ENCODE data around the gene HAPLN2. TPM values are rescaled to one million over a fixed set of nuclear protein-coding genes. Genes with fewer than 3 reads are reported as not detected.
"Not testable (repeated sequence)": the region's sequence is repeated elsewhere in the genome, so short reads cannot be mapped to it uniquely, and the experiment has no call there.

Gene HAPLN2
- total RNA-seq, 1 donor from 2014 or later: not detected

DNA sequence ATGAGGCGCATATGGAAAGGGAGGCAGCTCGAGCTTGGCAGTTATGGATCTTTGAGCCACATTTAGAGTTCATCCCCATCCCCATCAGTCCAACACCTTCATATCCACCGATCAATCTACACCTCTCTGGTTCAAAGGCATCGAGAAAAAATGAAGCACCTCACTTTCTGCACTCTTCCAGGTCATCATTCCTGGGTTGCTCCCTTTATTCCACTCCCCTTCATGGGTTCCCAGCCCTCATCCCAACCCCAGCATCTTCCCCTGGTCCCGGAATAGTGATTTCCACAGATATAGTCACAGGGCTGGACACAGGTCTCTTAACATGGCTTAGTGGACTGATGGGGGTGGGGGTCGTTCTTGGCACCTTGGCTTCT lies 354 bp downstream of the HAPLN2 start:
- no peak for DNase-seq (ENCODE audit: low read depth, low spot score)

DNA sequence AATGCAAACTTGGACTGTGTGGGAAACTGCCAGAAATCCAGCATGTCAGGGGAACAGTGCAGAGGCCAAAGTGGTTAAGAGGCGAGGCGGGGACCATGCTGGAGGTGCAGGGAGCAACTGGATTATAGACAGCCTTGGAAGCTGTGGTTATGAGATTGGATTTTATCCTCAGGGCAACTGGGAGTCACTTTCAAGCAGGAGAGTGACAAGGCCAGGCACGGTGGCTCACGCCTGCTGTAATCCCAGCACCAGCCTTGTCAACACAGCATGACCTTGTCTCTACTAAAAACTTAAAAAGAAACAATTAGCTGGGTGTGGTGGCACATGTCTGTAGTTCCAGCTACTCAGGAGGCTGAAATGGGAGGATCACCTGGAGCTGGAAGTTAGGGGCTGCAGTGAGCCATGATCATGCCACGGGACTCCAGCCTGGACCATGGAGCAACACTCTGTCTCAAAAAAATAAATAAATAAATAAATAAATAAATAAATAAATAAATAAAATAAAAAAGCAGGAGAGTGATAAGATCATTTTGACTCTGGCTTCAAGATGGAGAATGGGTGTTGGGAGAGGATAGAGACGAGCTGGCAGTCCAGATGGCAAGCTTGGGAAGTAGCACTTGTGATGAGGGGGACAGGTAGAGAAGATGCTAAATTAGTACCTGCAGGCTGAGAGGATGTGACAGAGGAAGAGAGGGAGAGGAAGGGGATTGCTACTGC lies 3.5 kb downstream of the HAPLN2 start:
- no peak for DNase-seq (ENCODE audit: low read depth, low spot score)

DNA sequence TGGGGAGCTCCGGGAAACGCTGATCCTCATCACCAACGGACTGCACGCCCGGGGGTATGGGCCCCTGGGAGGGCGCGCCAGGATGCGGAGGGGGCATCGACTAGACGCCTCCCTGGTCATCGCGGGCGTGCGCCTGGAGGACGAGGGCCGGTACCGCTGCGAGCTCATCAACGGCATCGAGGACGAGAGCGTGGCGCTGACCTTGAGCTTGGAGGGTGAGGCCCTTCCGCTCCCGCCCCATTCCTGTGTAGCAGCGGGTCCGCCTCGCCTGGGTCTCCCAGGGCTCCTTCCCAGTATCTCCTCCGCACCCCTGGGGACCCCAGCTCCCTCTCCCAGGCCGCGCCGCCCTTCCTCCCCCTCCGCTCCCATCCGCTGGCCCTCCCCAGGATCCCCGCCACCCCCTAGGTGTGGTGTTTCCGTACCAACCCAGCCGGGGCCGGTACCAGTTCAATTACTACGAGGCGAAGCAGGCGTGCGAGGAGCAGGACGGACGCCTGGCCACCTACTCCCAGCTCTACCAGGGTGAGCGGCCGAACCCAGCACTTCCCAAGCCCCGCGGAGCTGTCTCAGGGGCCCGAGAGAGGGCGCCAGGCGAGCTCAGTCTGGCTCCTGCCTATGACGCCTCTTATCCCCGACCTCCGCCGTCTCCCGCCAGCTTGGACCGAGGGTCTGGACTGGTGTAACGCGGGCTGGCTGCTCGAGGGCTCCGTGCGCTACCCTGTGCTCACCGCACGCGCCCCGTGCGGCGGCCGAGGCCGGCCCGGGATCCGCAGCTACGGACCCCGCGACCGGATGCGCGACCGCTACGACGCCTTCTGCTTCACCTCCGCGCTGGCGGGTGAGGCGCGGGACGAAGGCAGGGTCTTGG lies 5.0 kb downstream of the HAPLN2 start:
- DNase-seq (ENCODE audit: low read depth, low spot score): no peak

DNA sequence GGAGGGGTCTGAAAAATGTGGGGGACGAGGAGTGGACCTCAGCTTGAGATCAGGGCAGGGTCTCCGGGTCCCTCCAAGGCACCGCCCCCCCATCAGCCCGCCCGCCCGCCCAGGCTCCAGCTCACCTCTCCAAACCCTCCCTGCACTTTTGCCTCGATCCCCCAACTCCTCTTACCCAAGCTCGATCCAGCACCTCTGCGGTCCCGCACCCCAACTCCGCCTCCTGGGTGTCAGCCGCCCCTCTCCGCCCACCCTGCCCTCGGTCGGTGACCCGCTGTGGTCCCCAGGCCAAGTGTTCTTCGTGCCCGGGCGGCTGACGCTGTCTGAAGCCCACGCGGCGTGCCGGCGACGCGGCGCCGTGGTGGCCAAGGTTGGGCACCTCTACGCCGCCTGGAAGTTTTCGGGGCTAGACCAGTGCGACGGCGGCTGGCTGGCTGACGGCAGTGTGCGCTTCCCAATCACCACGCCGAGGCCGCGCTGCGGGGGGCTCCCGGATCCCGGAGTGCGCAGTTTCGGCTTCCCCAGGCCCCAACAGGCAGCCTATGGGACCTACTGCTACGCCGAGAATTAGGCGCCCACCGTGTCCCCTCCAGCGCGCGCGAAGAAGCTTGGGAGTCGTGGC lies 5.7 kb downstream of the HAPLN2 start:
- no peak for DNase-seq (ENCODE audit: low read depth, low spot score)

DNA sequence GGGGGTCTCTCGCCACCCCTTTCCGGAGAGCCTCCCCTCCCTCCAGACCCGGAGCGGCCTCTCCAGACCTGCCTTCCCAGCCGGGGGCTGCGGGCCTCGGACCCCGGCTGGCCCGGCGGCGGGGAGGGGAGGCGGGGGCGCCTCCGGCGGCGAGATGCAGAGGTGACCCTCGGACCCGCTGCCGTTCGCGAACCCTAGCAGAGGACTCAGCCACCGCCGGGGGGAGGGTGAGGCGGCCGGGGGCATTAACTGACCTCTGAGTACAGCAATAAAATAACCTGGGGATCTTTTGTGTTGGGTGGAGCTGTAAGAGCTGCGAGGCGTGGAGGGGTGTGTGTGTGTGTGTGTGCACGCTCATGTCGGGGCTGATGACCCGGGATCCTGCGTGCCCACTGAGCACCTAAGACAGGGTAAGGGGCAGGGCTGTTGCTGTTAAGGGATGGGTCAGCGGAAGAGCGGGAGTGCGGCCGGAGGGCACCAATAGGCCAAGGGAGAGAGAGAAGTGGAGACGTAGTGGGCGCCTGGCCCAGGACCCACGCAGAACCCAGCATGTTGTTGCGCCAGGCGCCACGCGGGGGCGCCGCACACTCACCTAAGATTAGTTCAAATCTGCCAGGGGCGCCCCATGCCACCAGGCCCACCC lies 6.3 kb downstream of the HAPLN2 start:
- no peak for DNase-seq (ENCODE audit: low read depth, low spot score)

DNA sequence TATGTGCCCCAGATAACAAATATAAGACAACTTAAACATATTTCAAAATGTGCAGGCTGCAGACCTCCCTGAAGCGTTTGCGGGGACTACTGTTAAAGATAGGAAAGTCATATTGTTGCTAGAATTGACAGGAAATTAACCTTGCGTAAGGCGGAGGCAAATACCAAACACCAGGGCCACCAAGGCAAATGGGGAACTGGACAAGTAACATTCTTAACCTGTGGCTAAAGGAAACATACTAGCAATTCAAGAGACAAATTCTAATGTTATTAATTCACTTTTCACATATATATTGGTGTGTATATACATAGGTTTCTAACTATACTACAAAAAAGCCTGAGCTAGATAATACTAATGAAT lies 6.8 kb downstream of the HAPLN2 start:
- no peak for DNase-seq (ENCODE audit: low read depth, low spot score)

DNA sequence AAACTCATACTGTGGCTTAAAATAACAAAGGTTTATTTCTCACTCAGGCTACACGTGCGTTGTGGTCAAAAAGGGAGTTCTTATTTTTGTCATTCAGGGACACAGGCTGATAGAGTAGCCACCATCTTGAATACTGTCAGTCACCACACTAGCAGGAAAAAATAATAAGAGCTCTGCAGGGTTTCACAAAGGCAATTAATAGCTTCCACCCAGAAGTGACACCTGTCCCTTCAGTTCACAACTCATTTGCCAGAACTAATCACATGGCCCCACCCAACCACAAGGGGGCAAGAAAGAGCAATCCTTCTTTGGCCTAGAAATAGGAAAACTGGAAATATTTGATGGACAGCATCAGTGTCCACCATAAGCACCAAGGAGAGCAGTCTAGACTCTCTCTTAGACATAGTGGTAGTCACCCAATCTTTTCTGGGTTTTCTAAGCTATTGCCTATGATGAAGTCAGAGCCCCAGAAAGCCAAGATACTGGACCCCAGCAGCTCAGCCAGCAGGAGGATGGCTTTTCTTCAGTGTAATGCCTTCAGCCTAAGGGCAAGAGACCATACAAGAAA lies 8.2 kb downstream of the HAPLN2 start:
- no peak for DNase-seq (ENCODE audit: low read depth, low spot score)

DNA sequence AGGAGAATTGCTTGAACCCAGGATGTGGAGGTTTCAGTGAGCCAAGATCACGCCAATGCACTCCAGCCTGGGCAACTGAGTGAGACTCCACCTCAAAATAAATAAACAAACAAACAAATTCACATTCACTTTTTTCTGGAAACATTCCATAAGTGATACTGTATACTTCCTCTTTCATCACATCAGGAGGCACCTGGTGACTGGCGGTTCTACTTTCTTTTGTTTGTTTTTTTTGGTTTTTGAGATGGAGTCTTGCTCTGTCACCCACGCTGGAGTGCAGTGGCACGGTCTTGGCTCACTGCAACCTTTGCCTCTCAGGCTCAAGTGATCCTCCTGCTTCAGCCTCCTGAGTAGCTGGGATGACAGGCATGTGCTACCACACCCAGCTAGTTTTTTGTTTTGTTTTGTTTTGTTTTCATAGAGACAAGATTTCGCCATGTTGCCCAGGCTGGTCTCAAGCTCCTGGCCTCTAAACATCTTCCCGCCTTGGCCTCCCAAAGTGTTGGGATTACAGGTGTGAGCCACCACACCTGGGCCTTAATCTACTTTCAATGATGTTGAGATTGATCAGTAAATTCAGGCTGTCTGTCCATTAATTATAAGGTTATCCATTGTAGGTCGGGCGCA lies 10.7 kb downstream of the HAPLN2 start:
- DNase-seq (ENCODE audit: low read depth, low spot score): no peak

DNA sequence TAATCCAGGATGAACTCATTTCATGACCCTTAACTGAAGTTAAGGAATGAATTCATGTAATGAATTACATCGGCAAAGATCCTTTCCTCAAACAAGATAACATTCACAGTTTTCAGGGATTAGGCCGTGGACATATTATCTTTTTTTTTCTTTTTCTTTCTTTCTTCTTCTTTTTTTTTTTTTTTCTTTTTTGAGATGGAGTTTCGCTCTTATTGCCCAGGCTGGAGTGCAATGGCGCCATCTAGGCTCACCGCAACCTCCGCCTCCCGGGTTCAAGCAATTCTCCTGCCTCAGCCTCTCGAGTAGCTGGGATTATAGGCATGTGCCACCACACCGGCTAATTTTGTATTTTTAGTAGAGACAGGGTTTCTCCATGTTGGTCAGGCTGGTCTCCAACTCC lies 11.9 kb downstream of the HAPLN2 start:
- DNase-seq (ENCODE audit: low read depth, low spot score): not testable (repeated sequence)

DNA sequence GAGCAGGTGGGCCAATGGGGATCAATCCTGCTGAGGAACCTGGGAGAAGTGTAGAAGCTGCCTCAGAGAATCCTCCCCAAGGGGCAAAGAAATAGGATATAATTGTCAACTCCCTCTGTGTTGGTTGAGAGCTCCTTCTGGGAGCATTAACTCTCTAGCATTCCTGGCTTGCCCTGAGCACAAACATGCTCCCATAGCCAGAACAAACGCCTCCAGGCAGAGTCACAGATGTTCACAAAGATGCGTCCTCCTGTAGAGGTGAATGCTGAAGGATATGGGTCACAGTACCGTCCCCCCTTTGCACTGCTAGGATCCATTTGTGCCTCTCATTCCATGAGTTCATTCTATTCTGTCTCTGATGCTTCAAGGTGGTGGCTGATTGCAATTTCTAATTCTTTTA lies 13.1 kb downstream of the HAPLN2 start:
- no peak for DNase-seq (ENCODE audit: low read depth, low spot score)

DNA sequence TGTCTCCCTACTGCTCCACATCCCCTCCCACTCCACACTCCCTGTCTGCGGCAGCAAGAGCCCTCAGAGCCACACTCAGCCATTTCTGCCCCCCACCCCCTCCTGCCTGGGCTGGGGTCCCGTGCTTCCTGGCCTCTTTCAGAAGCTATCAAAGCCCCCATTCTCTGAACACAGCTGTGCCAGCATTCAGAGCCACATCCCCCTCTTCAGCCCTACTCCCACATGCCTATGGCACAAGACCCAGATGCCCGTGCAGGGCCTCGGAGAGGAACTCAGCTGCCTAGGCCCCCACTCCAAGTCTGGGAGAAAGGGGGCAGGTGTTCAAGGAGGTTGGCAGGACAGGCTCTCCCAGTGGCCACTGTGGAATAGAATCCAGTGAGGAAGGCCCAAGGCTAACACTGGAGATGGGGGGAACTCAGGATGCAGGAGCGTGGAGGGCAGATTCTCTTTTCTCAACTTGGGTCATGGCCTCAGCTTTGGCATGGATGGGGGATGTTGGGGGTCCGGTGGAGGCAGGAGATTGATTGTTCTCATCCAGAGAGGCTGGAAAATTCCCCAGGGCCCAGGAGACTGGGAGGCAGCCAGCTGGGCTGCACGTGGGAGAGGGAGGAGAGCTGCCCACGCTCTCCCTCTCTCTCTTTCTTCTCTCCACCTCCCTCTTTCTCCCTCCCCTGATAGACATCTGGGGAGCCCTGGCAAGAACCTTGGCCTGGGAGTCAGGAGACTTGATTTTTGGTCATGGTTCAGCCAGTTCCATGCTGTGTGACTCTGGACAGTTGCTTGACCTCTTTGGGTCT lies 19.2 kb downstream of the HAPLN2 start:
- DNase-seq (ENCODE audit: low read depth, low spot score): no peak

DNA sequence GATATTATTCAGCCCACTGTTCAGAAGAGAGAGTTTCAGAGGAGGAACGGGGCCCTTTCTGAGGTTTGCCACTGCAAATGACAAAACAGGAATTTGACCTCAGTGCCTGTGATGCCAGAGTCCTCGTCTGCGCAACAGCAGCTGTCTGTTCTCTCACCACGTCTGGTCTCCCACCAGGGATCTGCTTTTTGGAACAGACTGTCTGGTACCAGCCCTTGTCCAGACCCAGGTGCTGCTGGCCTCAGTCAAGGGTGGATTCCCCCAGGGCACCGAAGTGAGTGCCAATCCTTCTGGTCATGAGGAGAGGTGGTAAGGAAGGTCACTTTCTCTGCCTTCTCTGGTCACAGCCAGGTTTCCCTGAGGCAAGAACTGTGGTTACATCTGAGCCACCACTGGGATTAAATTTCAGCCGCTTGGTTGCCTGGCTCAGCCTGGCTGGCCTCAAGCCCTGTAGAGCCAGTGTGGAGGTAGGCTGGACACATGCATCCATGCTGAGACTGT lies 20.4 kb downstream of the HAPLN2 start:
- no peak for DNase-seq (ENCODE audit: low read depth, low spot score)

DNA sequence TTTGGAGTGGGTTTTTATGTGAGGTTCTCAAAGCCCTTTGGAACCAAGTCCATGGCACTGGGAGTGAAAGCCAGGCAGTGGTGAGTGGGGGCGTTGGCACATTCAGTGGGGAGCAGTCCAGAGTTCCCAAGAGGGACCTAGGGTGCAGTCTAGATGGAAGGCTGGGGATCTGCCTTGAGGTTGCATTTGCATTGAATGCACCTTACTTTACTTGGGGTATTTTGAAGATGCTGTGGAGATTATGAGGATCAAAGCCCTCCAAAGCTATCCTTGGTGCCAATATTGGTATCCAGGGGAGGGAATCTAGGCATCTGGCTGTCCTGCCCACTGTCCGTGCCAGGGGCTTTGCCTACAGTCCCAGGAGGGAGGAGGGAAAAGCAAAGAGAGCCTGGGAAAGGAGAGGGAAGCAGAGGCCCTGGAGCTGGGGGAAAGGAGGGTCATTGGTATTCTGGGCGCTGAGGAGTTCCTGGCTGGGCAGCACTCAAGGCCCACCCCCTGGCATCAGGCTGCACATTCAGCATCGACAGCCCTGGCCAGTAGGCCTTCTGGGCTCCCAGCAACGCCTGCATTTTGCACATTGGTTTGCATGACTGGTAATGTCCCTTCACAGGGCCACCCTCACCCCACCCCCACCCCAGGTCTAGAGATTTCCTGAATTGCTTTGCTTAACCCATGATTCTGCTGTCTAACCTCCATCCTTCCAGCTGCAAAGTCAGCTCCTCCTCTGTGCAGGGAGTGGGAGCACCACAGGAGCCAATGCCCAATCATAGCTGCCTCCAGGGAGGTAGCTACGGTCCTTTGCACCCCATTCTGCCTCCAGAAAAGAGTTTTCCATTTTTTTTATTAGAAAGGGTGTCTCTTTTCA lies 21.9 kb downstream of the HAPLN2 start:
- DNase-seq (ENCODE audit: low read depth, low spot score): no peak

DNA sequence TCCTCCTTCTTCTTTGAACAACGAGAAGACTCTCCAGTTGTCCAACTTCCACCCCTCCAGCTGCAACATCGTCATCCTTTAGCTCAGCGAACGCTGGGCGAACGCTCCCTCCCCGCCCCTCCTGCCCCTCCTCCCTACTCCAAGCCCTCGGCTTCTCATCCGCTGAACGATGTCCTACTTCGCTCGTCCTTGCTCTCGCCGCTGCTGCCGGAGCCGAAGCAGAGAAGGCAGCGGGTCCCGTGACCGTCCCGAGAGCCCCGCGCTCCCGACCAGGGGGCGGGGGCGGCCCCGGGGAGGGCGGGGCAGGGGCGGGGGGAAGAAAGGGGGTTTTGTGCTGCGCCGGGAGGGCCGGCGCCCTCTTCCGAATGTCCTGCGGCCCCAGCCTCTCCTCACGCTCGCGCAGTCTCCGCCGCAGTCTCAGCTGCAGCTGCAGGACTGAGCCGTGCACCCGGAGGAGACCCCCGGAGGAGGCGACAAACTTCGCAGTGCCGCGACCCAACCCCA lies 22.6 kb downstream of the HAPLN2 start, which contains the start of gene BCAN:
BCAN (plus strand) TSS at position 357 of the 504 bp plus-strand sequence. CDS start 3,938 bp downstream, outside the sequence.
- no peak for DNase-seq (ENCODE audit: low read depth, low spot score)

DNA sequence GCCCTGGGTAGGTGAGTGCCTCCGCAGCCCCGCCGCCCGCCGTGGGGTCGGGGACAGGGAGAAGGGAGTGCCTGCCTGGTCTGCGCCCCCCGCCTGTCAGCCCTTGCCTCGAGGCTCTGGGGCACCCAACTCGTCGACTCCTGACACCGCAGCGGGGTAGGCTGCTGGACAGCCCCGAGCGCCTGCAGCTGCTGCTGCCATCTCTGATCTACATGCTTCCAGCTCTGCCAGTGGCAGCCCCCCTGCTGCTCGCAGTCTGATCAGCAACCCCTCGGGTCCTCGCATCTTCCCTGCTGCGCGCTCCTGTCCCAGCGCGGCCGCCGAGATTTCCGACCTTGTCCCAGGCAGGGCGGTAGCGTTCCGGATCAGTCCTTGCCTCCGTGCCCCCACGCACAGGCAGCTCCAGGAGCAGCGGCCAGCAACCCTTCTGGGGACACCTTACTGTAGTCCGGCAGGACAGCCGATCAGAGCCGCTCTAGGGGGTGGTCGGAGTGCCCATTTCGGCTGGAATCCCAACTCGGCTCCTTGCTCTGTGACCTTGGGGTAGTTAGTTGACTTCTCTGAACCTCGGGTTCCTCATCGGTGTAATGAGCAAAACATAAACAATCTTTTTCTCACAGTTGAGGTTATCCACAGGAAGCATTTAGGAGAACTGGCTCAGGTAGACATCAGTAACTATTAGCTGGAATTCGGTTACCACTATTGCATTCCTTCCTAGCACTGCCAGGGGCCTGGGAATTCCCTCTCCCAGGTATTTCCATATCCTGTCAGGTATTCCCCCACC lies 23.2 kb downstream of the HAPLN2 start:
- DNase-seq (ENCODE audit: low read depth, low spot score): no peak

DNA sequence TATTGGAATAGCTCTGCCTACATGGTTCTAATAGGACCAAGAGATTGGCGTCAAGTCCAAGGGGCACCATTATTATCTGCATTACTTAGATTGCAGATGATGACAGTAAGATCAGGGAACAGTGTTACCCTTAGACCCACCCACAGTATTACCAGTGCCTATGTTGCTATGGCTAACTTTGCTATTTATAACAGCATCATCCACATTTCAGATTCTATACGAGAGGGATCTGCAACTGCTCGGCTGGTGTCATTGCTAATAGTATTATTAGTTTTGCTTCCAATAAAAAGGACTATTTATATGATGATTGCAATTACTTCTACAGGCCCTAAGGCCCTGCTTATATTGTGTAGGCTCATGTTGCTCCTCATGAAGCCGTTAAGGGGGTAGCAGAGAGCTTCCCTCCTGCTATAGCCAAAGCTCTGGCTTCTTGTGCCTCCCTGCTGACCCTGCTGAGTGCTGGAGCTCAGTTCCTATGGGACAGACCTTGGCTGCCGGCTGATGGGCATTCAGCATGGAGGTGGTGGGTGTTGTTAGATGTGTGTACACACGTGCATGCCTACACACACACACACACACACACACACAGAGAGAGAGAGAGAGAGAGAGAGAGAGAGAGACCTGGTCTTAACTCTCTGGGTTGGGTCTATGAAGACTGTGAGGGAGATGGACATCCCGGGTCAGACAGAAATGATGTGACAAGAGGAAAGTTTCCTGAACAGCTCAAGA lies 24.0 kb downstream of the HAPLN2 start:
- no peak for DNase-seq (ENCODE audit: low read depth, low spot score)

DNA sequence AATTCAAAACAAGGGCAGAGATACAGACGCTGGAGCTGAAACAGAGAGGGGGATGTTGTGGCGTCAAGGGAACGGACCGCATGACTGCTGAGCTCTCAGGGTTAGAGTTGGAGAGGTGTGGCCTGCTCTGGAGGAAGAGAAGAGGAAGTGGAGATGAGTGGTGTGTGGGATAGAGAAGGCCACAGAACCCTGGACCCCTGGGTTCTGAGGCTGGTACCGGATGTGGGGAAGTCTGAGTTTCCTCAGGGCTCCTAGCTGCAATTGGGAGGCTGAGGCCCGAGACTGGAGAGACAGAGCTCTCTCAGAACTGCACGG lies 24.5 kb downstream of the HAPLN2 start:
- no peak for DNase-seq (ENCODE audit: low read depth, low spot score)

DNA sequence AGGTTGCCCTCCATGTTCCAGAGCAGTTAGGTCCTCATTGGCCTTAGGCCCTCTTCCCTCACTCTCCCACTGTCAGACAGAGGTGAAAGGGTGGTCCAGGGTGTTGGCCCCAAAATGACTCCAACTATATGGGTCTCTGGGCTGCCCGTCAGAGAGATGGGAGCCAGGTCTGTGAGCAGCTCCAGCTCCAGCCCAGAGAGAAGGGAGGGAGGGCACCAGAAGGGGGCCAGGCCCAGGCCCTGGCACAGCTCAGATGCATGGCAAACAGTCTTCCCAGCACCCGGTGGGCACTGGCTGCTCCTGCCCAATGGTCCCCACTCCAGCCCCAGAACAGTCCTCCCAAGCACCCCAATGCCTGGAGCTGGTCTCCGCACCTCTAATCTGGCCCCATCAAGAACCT lies 24.9 kb downstream of the HAPLN2 start:
- no peak for DNase-seq (ENCODE audit: low read depth, low spot score)

Data from pulmonary artery endothelial cell (primary cell).